Mesenchymal stem cell (in vitro differentiated cells and primary cell): ENCODE results near the gene KLRC2.
"Not testable (repeated sequence)": the region's sequence is repeated elsewhere in the genome, so short reads cannot be mapped to it uniquely, and the experiment has no call there.

Experiments used
- DNase-seq: peaks from one replicate; pipeline ENCODE4 v3.0.0-alpha.2; 2013
- H2AFZ ChIP-seq: one replicate; pipeline ENCODE4 v1.6.1; 2013; ENCODE audit warnings: low read depth, mild to moderate bottlenecking, control low read depth, inconsistent platforms, low read length, moderate library complexity
- H2AK5ac ChIP-seq: 2 replicates; pipeline ENCODE4 v1.6.1; 2013; ENCODE audit warnings: low read length, moderate library complexity, mild to moderate bottlenecking, inconsistent platforms; ENCODE audit not compliant: severe bottlenecking
- H2BK120ac ChIP-seq: one replicate; pipeline ENCODE4 v1.6.1; 2013; ENCODE audit warnings: low read depth, mild to moderate bottlenecking, inconsistent platforms, low read length, moderate library complexity
- H2BK12ac ChIP-seq, 2 experiments: one replicate each; pipeline ENCODE4 v1.6.1; 2013; ENCODE audit warnings: inconsistent platforms in 2 of 2, low read length in 2 of 2, mild to moderate bottlenecking in 2 of 2, moderate library complexity in 2 of 2, control low read depth in 1 of 2
- H2BK15ac ChIP-seq: one replicate; pipeline ENCODE4 v1.6.1; 2013; ENCODE audit warnings: mild to moderate bottlenecking, low read depth, inconsistent platforms; ENCODE audit not compliant: poor library complexity, severe bottlenecking
- H2BK5ac ChIP-seq: 2 replicates; pipeline ENCODE4 v1.6.1; 2013; ENCODE audit warnings: low read depth, mild to moderate bottlenecking, low read length, control low read depth, inconsistent platforms; ENCODE audit not compliant: poor library complexity, severe bottlenecking
- H3K14ac ChIP-seq, 2 experiments: one replicate each; pipeline ENCODE4 v1.6.1; 2013; ENCODE audit warnings: inconsistent platforms in 2 of 2, low read length in 2 of 2, control low read depth in 1 of 2, mild to moderate bottlenecking in 1 of 2, moderate library complexity in 1 of 2
- H3K18ac ChIP-seq, 2 experiments: one replicate each; pipeline ENCODE4 v1.6.1; 2013; ENCODE audit warnings: inconsistent platforms in 2 of 2, low read length in 2 of 2, control low read depth in 1 of 2, low read depth in 1 of 2, mild to moderate bottlenecking in 1 of 2
- H3K23ac ChIP-seq, 2 experiments: one replicate each; pipeline ENCODE4 v1.6.1; 2013; ENCODE audit warnings: inconsistent platforms in 2 of 2, low read length in 2 of 2, mild to moderate bottlenecking in 2 of 2, moderate library complexity in 2 of 2, control low read depth in 1 of 2
- H3K27ac ChIP-seq: 2 replicates; pipeline ENCODE4 v1.5.1; 2013; ENCODE audit warnings: mild to moderate bottlenecking, moderate library complexity, low read length, control low read depth, inconsistent platforms; ENCODE audit not compliant: poor library complexity, severe bottlenecking
- H3K27me3 ChIP-seq, 2 experiments: 2 replicates each; pipeline versions ENCODE4 v1.6.1 to v1.7.0; 2013; ENCODE audit warnings: low read length in 2 of 2, mild to moderate bottlenecking in 2 of 2, moderate library complexity in 2 of 2, control low read depth in 1 of 2, inconsistent platforms in 1 of 2; ENCODE audit not compliant: control insufficient read depth in 1 of 2, insufficient read depth in 1 of 2
- H3K36me3 ChIP-seq, 2 experiments: 2 replicates each; pipeline versions ENCODE4 v1.6.1 to v1.7.0; 2013; ENCODE audit warnings: low read length in 2 of 2, control low read depth in 1 of 2, inconsistent platforms in 1 of 2, low read depth in 1 of 2, mild to moderate bottlenecking in 1 of 2; ENCODE audit not compliant: insufficient read depth in 2 of 2, control insufficient read depth in 1 of 2
- H3K4ac ChIP-seq, 2 experiments: one replicate each; pipeline ENCODE4 v1.6.1; 2013; ENCODE audit warnings: inconsistent platforms in 2 of 2, low read length in 2 of 2, mild to moderate bottlenecking in 2 of 2, moderate library complexity in 2 of 2, control low read depth in 1 of 2, low read depth in 1 of 2
- H3K4me1 ChIP-seq: 2 replicates; pipeline ENCODE4 v1.6.1; 2013; ENCODE audit warnings: low read depth, low read length, control low read depth; ENCODE audit not compliant: control insufficient read depth, insufficient read depth
- H3K4me2 ChIP-seq: 2 replicates; pipeline ENCODE4 v1.6.1; 2013; ENCODE audit warnings: low read length, mild to moderate bottlenecking, inconsistent platforms; ENCODE audit not compliant: poor library complexity, severe bottlenecking
- H3K4me3 ChIP-seq, 2 experiments: 2 replicates each; pipeline versions ENCODE4 v1.5.1 to v1.7.0; 2013; ENCODE audit warnings: low read length in 2 of 2, mild to moderate bottlenecking in 2 of 2, control low read depth in 1 of 2, low read depth in 1 of 2; ENCODE audit not compliant: insufficient read depth in 1 of 2
- H3K79me1 ChIP-seq: replicated peaks from 2 replicates; pipeline ENCODE4 v1.6.1; 2013; ENCODE audit warnings: mild to moderate bottlenecking, control low read depth, low read length, inconsistent platforms; ENCODE audit not compliant: poor library complexity, severe bottlenecking
- H3K9ac ChIP-seq: 2 replicates; pipeline ENCODE4 v1.7.0; 2013; ENCODE audit warnings: mild to moderate bottlenecking, low read length, moderate library complexity
- H3K9me3 ChIP-seq: 2 replicates; pipeline ENCODE4 v1.7.0; 2013; ENCODE audit warnings: mild to moderate bottlenecking, low read length; ENCODE audit not compliant: control insufficient read depth
- H4K8ac ChIP-seq: one replicate; pipeline ENCODE4 v1.6.1; 2013; ENCODE audit warnings: inconsistent platforms, mild to moderate bottlenecking, low read length, moderate library complexity
- H4K91ac ChIP-seq: one replicate; pipeline ENCODE4 v1.6.1; 2013; ENCODE audit warnings: mild to moderate bottlenecking, low read length, inconsistent platforms
- WGBS: methylation state at CpG from one replicate; pipeline ENCODE4 v1.1.7; 2013; ENCODE audit warnings: mixed read lengths; 5-methylcytosine and 5-hydroxymethylcytosine counted together

KLRC2 gene

GRCh38 chr12:10392394-10392930 is 43.3 kb downstream of the KLRC2 start:
- no peaks in the 10 kb centered on the region for H3K27me3 ChIP-seq
- H2AFZ ChIP-seq = no peak overlapping the region
- H3K4me2 ChIP-seq = no peak overlapping the region
- peaks cover 4% of the 10 kb centered on the region for H3K4me1 ChIP-seq
- H2BK5ac ChIP-seq = no peak overlapping the region
- WGBS = 62% methylated on average over 7 of the region's 7 CpGs
- no peak overlapping the region for H2AK5ac ChIP-seq
- no peak overlapping the region for H3K23ac ChIP-seq
- H2BK15ac ChIP-seq = no peak overlapping the region
- no peak overlapping the region for H3K4ac ChIP-seq
- no peak overlapping the region for H2BK12ac ChIP-seq
- H4K91ac ChIP-seq = no peak overlapping the region
- no peaks in the 10 kb centered on the region for H3K79me1 ChIP-seq
- H4K8ac ChIP-seq = no peak overlapping the region
- H3K4me3 ChIP-seq = no peak overlapping the region
- no peaks in the 10 kb centered on the region for H3K36me3 ChIP-seq
- no peak overlapping the region for H3K18ac ChIP-seq
- peak; percentile 87 for DNase-seq
- peak overlapping the region; percentile 43 for H3K27ac ChIP-seq
- no peak overlapping the region for H3K9ac ChIP-seq
- H3K9me3 ChIP-seq = no peaks in the 10 kb centered on the region
- no peak overlapping the region for H3K14ac ChIP-seq
- H2BK120ac ChIP-seq = no peak overlapping the region

GRCh38 chr12:10390991-10391390 is 44.8 kb downstream of the KLRC2 start:
- H3K9ac ChIP-seq, H3K14ac ChIP-seq, H3K4me2 ChIP-seq, H2AK5ac ChIP-seq, H3K23ac ChIP-seq, H2BK15ac ChIP-seq, H4K91ac ChIP-seq, H4K8ac ChIP-seq, H3K79me1 ChIP-seq, H3K27me3 ChIP-seq, H2BK12ac ChIP-seq, H2BK5ac ChIP-seq, DNase-seq, H3K36me3 ChIP-seq, H2BK120ac ChIP-seq, H2AFZ ChIP-seq, H3K18ac ChIP-seq, H3K4me1 ChIP-seq, H3K27ac ChIP-seq, H3K4me3 ChIP-seq, H3K4ac ChIP-seq, H3K9me3 ChIP-seq: not testable (repeated sequence)
- 97% methylated on average over 6 of the region's 7 CpGs for WGBS

DNA sequence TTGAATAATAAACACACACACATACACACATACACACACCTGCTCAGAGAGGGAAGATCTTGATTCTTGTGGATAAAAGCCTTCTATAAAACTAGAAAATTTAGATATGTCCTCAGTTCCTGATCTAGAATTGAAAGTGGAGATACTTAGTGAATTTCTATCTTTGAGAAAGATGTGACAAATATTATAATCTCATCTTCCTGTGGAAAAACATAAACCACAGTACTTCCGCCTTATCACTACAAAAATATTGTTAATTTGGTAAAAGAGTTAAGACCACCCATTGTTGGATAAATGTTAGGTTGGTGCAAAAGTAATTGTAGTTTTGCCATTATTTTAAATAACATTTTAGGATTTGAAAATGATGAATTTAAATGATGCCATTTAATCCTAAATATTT is 45.9 kb downstream of the KLRC2 start, which contains the start of gene KLRK1:
Gene KLRK1, minus strand, starts transcription at position 138 of the 400 bp plus-strand sequence. CDS start 1,231 bp downstream, outside the sequence.
- H3K9ac ChIP-seq = no peak within 1 kb of the TSS
- no peak within 1 kb of the TSS for H2BK12ac ChIP-seq
- no peak within 1 kb of the TSS for H2BK15ac ChIP-seq
- no peak within 1 kb of the TSS for H4K8ac ChIP-seq
- no peaks in the 10 kb centered on the region for H3K79me1 ChIP-seq
- H2BK120ac ChIP-seq = no peak within 1 kb of the TSS
- no CpG with 5 or more reads among the region's 1 CpG for WGBS
- no peak within 1 kb of the TSS for H2BK5ac ChIP-seq
- H4K91ac ChIP-seq = no peak within 1 kb of the TSS
- no peaks in the 10 kb centered on the region for H3K9me3 ChIP-seq
- H3K18ac ChIP-seq = no peak within 1 kb of the TSS
- no peak within 1 kb of the TSS for H3K23ac ChIP-seq
- H3K4ac ChIP-seq = no peak within 1 kb of the TSS
- H2AK5ac ChIP-seq = no peak within 1 kb of the TSS
- H3K4me2 ChIP-seq = no peak within 1 kb of the TSS
- H3K4me3 ChIP-seq = no peak within 1 kb of the TSS
- no peaks in the 10 kb centered on the region for H3K4me1 ChIP-seq
- H3K27me3 ChIP-seq = no peaks in the 10 kb centered on the region
- no peak within 1 kb of the TSS for H2AFZ ChIP-seq
- DNase-seq = no peak
- H3K36me3 ChIP-seq = no peaks in the 10 kb centered on the region
- H3K14ac ChIP-seq = no peak within 1 kb of the TSS
- H3K27ac ChIP-seq = no peak within 1 kb of the TSS

- Histone ChIP-seq H2BK5ac (no peak overlapping the region), H3K14ac (no peak overlapping the region), H3K27ac (no peak overlapping the region), H3K4me2 (no peak overlapping the region), H3K4me3 (no peak overlapping the region), H3K23ac (no peak overlapping the region), H3K4me1 (no peaks in the 10 kb centered on the region), H3K18ac (no peak overlapping the region), H3K79me1 (no peaks in the 10 kb centered on the region), H2BK15ac (no peak overlapping the region), H3K27me3 (no peaks in the 10 kb centered on the region), H2AK5ac (no peak overlapping the region), H4K8ac (no peak overlapping the region), H3K4ac (no peak overlapping the region), H3K9ac (no peak overlapping the region), H3K36me3 (no peaks in the 10 kb centered on the region), H2AFZ (no peak overlapping the region), H2BK120ac (no peak overlapping the region), H4K91ac (no peak overlapping the region), H2BK12ac (no peak overlapping the region), H3K9me3 (peaks cover 7% of the 10 kb centered on the region)
- 89% methylated on average over 4 of the region's 9 CpGs for WGBS
- DNase-seq = no peak
Observed at GRCh38 chr12:10388624-10389413, 47.0 kb downstream of the KLRC2 start.
